Measurements from ENCODE around the gene EFEMP1. TPM values are rescaled to one million over a fixed set of nuclear protein-coding genes. Genes with fewer than 3 reads are reported as not detected.

The EFEMP1 gene
- total and polyA plus RNA-seq, 9 of the 15 experiments (the other 6 are each of a cell fraction or from before 2014, with no cell fraction given) = 0.05 to 6.2 (median 0.22) TPM

DNA sequence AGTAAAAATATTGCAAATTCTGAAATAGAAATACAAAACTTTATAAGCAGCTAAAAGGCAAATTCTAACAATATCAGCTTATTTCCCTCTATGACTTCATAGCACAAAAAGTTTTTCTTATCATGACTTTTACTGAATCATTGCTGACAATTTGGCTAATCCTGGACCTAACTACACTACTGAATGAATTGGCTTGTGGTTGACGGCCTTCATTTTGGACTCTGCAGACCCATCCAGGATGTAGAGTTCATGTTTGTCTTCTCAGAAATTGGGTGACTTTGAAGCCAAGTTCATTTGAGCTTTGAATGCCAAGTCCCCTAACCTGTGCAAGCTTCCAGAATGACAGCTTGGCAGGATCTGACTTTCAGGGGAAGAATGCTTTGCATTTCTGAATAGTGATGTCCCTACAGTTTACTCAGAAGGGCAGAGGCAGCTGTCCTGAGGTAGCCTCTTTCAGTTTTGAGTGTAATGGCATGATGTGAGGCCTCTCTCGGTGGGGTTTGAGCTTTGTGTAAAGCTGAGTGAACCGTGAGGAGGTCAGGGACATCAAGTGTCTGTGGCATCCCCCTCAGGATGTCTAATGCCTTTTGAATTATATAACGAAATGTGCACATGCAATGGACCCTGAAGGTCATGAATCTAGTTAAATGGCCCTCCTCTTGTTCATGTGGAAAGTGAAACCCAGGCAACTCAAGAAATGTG lies 48.0 kb downstream of the EFEMP1 start:
- ATAC-seq (no peak), FAIRE-seq (no peak), DNase-seq (ENCODE audit: extremely low read depth in 1 of 4, low spot score in 3 of 4) (no peak)
- ChIA-PET CTCF (ENCODE audit: low intra/inter-chr PET ratio) (no interaction called here), POLR2A (no interaction called here)
- no peak overlapping the region for H3K4me2 ChIP-seq (ENCODE audit: insufficient read depth, low read length)
- BruUV-seq (replicated peaks) = no TSS peak
- no peaks in the 10 kb centered on the region for H4K20me1 ChIP-seq (replicated peaks; ENCODE audit: control insufficient read depth, insufficient read depth, low read length)
- H3K4me3 ChIP-seq = no peak overlapping the region
- no peaks in the 10 kb centered on the region for H3K9me1 ChIP-seq (ENCODE audit: control insufficient read depth, insufficient read depth, low read length)
- in situ Hi-C loops (cut with MboI) (no loop called here), intact Hi-C loops (cut with micrococcal nuclease) (loop anchor here (10.0 kb wide), 1 partner anchor 161 kb away; no protein-coding TSS in a partner anchor)
- no peaks in the 10 kb centered on the region for H3K36me3 ChIP-seq (ENCODE audit: control insufficient read depth, insufficient read depth, low read length)
- no peak overlapping the region for H2AFZ ChIP-seq (ENCODE audit: low read depth, low read length)
- no peak overlapping the region for H3K9ac ChIP-seq (ENCODE audit: insufficient read depth in 1 of 2, low read depth in 2 of 2, low read length in 2 of 2)
- H3K79me2 ChIP-seq (ENCODE audit: control insufficient read depth, insufficient read depth, low read length) = no peaks in the 10 kb centered on the region
- 3% methylated on average over 4 of the region's 4 CpGs for WGBS (ENCODE audit: insufficient coverage, low coverage, missing lambda C conversion rate)
- no peaks in the 10 kb centered on the region; a peak in 1 of 5 replicates for H3K4me1 ChIP-seq (replicated peaks in 1 of 2; ENCODE audit: control insufficient read depth in 2 of 2, insufficient read depth in 2 of 2, low read length in 2 of 2)
- no peak overlapping the region for H3K27ac ChIP-seq (ENCODE audit: extremely low read depth, low read depth, low read length)
- H3K9me3 ChIP-seq (replicated peaks; ENCODE audit: control insufficient read depth, insufficient read depth, low read depth, low read length) = no peaks in the 10 kb centered on the region
- H3K27me3 ChIP-seq (ENCODE audit: control insufficient read depth in 2 of 2, insufficient read depth in 2 of 2, low read length in 2 of 2) = 0 out of 5 replicates have a peak, but pooled peaks cover 0 to 2% of the 10 kb centered on the region in 2 experiments
- no peak for TF ChIP-seq U2AF2 (optimal IDR thresholded peaks at IDR 0.05; ENCODE audit: low read depth, low read length)

DNA sequence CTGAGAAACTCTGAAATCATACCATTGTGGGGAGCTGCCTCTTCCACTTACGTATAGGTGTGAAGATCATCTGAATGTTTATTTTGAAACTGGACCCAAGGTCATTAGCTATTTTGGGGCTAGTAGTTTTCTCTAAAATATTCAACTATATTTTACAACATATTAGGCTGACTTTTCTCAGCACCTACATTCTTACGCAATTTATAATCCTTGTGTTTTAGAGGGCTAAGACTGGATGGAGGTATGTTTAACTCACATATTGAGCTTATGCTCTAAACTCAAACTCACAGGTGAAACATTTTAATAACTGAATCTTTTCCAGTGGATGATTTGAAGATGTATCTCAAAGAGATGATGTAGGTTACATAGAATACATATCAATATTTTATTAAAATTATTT lies 49.2 kb downstream of the EFEMP1 start:
- FAIRE-seq (no peak), DNase-seq (ENCODE audit: extremely low read depth in 1 of 4, low spot score in 3 of 4) (no peak), ATAC-seq (no peak)
- Histone ChIP-seq H3K4me3 (no peak overlapping the region), H3K79me2 (ENCODE audit: control insufficient read depth, insufficient read depth, low read length) (no peaks in the 10 kb centered on the region), H3K27ac (ENCODE audit: extremely low read depth, low read depth, low read length) (no peak overlapping the region), H3K4me1 (replicated peaks in 1 of 2; ENCODE audit: control insufficient read depth in 2 of 2, insufficient read depth in 2 of 2, low read length in 2 of 2) (no peaks in the 10 kb centered on the region; a peak in 1 of 5 replicates), H4K20me1 (replicated peaks; ENCODE audit: control insufficient read depth, insufficient read depth, low read length) (no peaks in the 10 kb centered on the region), H3K27me3 (ENCODE audit: control insufficient read depth in 2 of 2, insufficient read depth in 2 of 2, low read length in 2 of 2) (no peaks in the 10 kb centered on the region), H3K9ac (ENCODE audit: insufficient read depth in 1 of 2, low read depth in 2 of 2, low read length in 2 of 2) (no peak overlapping the region), H3K36me3 (ENCODE audit: control insufficient read depth, insufficient read depth, low read length) (no peaks in the 10 kb centered on the region), H3K9me1 (ENCODE audit: control insufficient read depth, insufficient read depth, low read length) (no peaks in the 10 kb centered on the region), H2AFZ (ENCODE audit: low read depth, low read length) (no peak overlapping the region), H3K9me3 (replicated peaks; ENCODE audit: control insufficient read depth, insufficient read depth, low read depth, low read length) (no peaks in the 10 kb centered on the region), H3K4me2 (ENCODE audit: insufficient read depth, low read length) (no peak overlapping the region)
- ChIA-PET POLR2A (no interaction called here), CTCF (ENCODE audit: low intra/inter-chr PET ratio) (no interaction called here)
- BruUV-seq (replicated peaks) = no TSS peak
- in situ Hi-C loops (cut with MboI) (no loop called here), intact Hi-C loops (cut with micrococcal nuclease) (loop anchor here (10.0 kb wide), 1 partner anchor 160 kb away; no protein-coding TSS in a partner anchor)
- 9% methylated on average over 2 of the region's 2 CpGs for WGBS (ENCODE audit: insufficient coverage, low coverage, missing lambda C conversion rate)
- TF ChIP-seq POLR3G (IDR thresholded peaks at IDR 0.05; ENCODE audit: extremely low read depth, insufficient read length, insufficient replicate concordance) = no peak
- TF ChIP-seq TRIM25 (IDR thresholded peaks at IDR 0.05; ENCODE audit: borderline replicate concordance) = no peak
- no peak for TF ChIP-seq ZNF3 (CRISPR knock-in tag; IDR thresholded peaks at IDR 0.05)
- no peak for TF ChIP-seq POLR2A (conservative IDR thresholded peaks at IDR 0.05)
- TF ChIP-seq CTCFL (IDR thresholded peaks at IDR 0.05; ENCODE audit: borderline replicate concordance, insufficient read depth, low read depth, low read length, poor library complexity, severe bottlenecking) = no peak
- TF ChIP-seq SMAD2 (IDR thresholded peaks at IDR 0.05; ENCODE audit: low read depth, low read length) = no peak
- no peak for TF ChIP-seq POLR2AphosphoS5 (IDR thresholded peaks at IDR 0.05; ENCODE audit: control insufficient read depth, insufficient read depth, low read depth, low read length)
- TF ChIP-seq SRF (CRISPR knock-in tag; IDR thresholded peaks at IDR 0.05) = no peak
- peak; percentile 53 for TF ChIP-seq CEBPB (tag; IDR thresholded peaks at IDR 0.05)
- TF ChIP-seq CEBPG (CRISPR knock-in tag; IDR thresholded peaks at IDR 0.05) = no peak
- TF ChIP-seq CEBPG (tag; conservative IDR thresholded peaks at IDR 0.05 in 1 of 2, IDR thresholded peaks at IDR 0.05 in 1 of 2) = peak; percentile 39 to 63; a peak in 3 of 4 replicates

Measured in K562 (cell line).